ENCODE results near the gene FALEC. TPM values are rescaled to one million over a fixed set of nuclear protein-coding genes. Genes with fewer than 3 reads are reported as not detected.

Gene FALEC
- not detected for polyA plus RNA-seq (2012; ENCODE audit: insufficient read depth, insufficient read length)

DNA sequence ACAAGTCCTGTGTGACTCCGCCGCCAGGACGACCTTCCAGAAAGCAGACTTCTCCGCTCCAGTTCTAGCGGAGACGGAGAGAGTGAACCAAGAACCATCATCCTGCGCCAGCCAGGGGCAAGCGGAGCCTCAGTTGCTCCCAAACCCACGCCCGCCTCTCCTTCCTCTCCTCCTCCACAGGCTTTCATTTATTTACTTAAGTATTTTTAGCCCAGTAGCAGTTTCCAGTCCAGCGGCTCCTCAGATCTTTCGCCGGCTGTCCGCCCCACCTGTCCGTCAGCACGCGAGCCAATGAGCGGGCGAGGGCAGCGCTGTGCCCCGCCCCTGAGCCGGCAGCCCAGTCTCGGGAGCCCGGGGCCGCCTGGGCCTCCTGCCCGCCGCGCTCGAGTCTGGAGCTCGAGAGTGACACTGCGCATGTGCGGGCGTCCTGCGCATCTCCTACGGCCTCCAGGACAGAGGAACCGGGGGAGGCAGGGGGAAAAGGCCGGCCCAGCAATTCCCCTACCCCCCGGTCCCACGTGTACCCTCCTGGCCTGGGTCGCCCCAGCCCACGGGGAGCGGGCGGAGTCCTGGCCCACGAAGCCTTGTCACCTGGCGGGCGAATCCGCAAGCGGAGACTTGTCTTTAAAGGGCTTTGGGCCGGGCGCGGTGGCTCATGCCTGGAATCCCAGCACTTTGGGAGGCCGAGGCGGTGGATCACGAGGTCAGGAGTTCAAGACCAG is at the start of gene FALEC:
Gene FALEC (plus strand): TSS at position 425 of the 722 bp plus-strand sequence.
- peak within 1 kb of the TSS; percentile 69 for H3K4me3 ChIP-seq (ENCODE audit: low read length)
- DNase-seq (ENCODE audit: low read depth, low spot score): peak; percentile 78

GRCh38 chr1:150466964-150467363 is 48.6 kb upstream of the FALEC start:
- no peak for DNase-seq (ENCODE audit: low read depth, low spot score)
- no peak overlapping the region for H3K4me3 ChIP-seq (ENCODE audit: low read length)

GRCh38 chr1:150469291-150469690 is 46.3 kb upstream of the FALEC start:
- no peak for DNase-seq (ENCODE audit: low read depth, low spot score)
- H3K4me3 ChIP-seq (ENCODE audit: low read length): no peak overlapping the region

DNA sequence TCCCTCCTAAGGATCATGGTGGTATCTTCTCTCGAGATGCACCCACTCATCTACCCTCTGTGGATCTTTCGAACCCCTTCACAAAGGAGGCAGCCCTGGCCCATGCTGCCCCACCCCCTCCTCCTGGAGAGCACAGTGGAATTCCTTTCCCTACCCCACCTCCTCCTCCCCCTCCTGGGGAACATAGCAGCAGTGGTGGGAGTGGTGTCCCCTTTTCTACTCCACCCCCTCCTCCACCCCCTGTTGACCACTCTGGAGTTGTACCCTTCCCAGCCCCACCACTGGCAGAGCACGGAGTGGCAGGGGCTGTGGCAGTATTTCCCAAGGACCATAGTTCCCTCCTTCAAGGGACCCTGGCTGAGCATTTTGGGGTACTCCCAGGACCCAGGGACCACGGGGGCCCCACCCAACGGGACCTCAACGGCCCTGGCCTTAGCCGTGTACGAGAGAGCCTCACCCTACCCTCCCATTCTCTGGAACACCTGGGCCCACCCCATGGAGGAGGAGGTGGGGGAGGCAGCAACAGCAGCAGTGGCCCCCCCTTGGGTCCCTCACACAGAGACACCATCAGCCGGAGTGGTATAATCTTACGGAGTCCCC is 42.9 kb upstream of the FALEC start:
- H3K4me3 ChIP-seq (ENCODE audit: low read length): no peak overlapping the region
- DNase-seq (ENCODE audit: low read depth, low spot score): no peak

- H3K4me3 ChIP-seq (ENCODE audit: low read length): no peak overlapping the region
- no peak for DNase-seq (ENCODE audit: low read depth, low spot score)
Measured at GRCh38 chr1:150473659-150474058, 41.9 kb upstream of the FALEC start.

DNA sequence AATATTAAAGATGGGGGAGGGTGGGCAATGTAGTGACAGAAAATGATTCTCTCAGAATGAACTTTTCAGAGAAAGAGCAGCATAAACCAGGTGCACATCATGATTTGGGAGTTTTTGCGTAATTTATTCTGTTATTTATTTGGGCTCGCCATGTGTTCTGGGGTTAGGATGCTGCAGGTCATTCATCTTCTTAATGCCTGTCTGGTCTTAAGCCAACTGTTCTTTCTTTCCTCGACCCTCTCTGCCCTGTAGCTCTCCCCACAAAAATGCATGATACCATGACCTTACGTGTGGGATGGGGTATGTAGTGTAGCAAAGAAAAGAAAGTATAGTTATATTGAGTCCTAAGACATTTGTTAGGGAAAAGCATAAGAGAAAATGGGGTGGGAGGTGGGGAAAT is 40.7 kb upstream of the FALEC start:
- H3K4me3 ChIP-seq (ENCODE audit: low read length): no peak overlapping the region
- DNase-seq (ENCODE audit: low read depth, low spot score): no peak

- DNase-seq (ENCODE audit: low read depth, low spot score): no peak
- no peak overlapping the region for H3K4me3 ChIP-seq (ENCODE audit: low read length)
Measured at GRCh38 chr1:150476754-150477153, 38.8 kb upstream of the FALEC start.

- no peak overlapping the region for H3K4me3 ChIP-seq (ENCODE audit: low read length)
- DNase-seq (ENCODE audit: low read depth, low spot score): no peak
Measured at GRCh38 chr1:150477320-150477719, 38.2 kb upstream of the FALEC start.

GRCh38 chr1:150477733-150478132 is 37.8 kb upstream of the FALEC start:
- H3K4me3 ChIP-seq (ENCODE audit: low read length): no peak overlapping the region
- no peak for DNase-seq (ENCODE audit: low read depth, low spot score)

GRCh38 chr1:150479370-150479769 is 36.2 kb upstream of the FALEC start:
- DNase-seq (ENCODE audit: low read depth, low spot score): no peak
- no peak overlapping the region for H3K4me3 ChIP-seq (ENCODE audit: low read length)

DNA sequence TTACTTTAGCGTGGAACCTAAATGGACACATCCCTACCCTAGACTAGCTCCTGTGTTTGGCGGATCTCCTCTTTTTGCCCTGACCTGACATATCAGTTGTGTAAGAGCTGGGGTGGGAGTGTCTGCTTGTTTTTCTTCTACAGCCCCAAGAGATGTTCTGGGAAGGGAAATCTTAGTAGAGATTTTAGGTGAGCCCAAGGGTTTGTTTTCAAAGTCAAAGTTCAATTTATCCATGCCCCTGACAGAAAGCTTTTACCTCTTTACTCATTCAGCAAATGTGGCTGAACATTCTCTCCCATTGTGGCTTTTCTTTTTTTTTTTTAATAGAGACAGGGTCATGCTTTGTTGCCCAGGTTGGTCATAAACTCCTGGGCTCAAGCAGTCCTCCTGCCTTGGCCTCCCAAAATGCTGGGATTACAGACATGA is 35.6 kb upstream of the FALEC start:
- H3K4me3 ChIP-seq (ENCODE audit: low read length): no peak overlapping the region
- no peak for DNase-seq (ENCODE audit: low read depth, low spot score)

DNA sequence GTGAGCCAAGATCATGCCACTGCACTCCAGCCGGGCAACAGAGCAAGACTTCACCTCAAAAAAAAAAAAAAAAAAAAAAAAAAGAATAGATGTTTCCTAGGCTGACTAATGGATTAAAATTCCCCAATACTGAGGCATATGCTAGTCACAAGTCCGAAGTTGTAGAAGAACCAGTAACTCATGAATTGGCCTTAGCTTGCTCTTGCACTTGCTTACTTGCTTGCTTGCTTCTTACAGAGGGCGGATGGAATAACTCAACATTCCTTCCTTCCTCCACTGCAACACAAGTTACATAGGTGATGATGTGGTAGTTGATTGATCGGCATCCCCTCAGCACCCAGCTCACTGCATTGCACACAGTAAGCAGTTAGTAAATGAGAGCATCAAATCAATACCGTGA is 31.1 kb upstream of the FALEC start:
- H3K4me3 ChIP-seq (ENCODE audit: low read length): no peak overlapping the region
- no peak for DNase-seq (ENCODE audit: low read depth, low spot score)

DNA sequence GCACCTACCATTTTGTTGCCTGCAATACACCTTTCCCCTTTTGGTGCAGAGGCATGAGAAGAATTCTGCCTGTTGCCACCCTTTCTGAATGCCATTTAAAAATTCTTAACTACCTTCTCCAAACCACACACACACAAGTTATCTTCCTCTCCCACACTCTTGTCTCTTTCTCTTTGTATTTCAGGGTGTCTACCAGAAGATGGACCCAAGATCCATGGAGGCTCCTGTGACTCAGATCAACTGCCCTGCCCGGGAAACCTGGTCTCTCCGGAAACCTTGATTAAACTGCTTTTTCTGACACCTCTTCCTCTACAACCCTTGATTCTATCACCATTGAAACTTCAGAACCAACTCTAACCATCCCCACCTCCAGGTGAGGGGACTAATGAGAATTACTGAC is 30.7 kb upstream of the FALEC start:
- no peak for DNase-seq (ENCODE audit: low read depth, low spot score)

GRCh38 chr1:150486966-150487762 is 28.4 kb upstream of the FALEC start, which contains the start of gene TARS2:
TARS2 (plus strand) TSS chr1:150487419; CDS start chr1:150487451, 32 bp downstream.
- peak; percentile 98 for DNase-seq (ENCODE audit: low read depth, low spot score)
- H3K4me3 ChIP-seq (ENCODE audit: low read length): peak within 1 kb of the TSS; percentile 84

More for the DNA sequence above, 30.7 kb upstream of the FALEC start:
- H3K4me3 ChIP-seq (ENCODE audit: low read length): no peak overlapping the region

GRCh38 chr1:150487763-150488115 is 27.8 kb upstream of the FALEC start:
- DNase-seq (ENCODE audit: low read depth, low spot score): no peak
- peak overlapping the region; percentile 84 for H3K4me3 ChIP-seq (ENCODE audit: low read length)

GRCh38 chr1:150493175-150493574 is 22.4 kb upstream of the FALEC start:
- no peak for DNase-seq (ENCODE audit: low read depth, low spot score)
- H3K4me3 ChIP-seq (ENCODE audit: low read length): no peak overlapping the region

DNA sequence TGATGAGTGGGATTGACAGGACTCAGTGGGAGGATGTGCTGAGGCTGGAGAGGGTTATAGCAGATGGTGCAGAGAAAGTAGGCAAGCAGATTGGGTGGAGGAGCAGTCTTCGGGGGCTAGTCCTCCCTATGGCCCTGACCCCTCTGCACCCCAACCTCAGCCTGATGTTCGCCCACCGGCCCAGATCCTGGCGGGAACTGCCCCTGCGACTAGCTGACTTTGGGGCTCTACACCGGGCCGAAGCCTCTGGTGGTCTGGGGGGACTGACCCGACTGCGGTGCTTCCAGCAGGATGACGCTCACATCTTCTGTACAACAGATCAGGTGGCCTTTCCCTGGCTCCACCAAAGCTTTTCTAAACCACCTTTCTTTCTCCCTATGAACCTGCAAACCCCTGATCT is 17.2 kb upstream of the FALEC start:
- DNase-seq (ENCODE audit: low read depth, low spot score): no peak
- no peak overlapping the region for H3K4me3 ChIP-seq (ENCODE audit: low read length)

GRCh38 chr1:150505431-150505830 is 10.1 kb upstream of the FALEC start:
- no peak overlapping the region for H3K4me3 ChIP-seq (ENCODE audit: low read length)
- DNase-seq (ENCODE audit: low read depth, low spot score): no peak

- H3K4me3 ChIP-seq (ENCODE audit: low read length): no peak within 1 kb of the TSS
- DNase-seq (ENCODE audit: low read depth, low spot score): no peak
Measured at GRCh38 chr1:150507912-150508864, 7.4 kb upstream of the FALEC start, which contains the start of gene ECM1. ECM1 (plus strand) TSS chr1:150508109; CDS start chr1:150508210, 101 bp downstream.

Data from Jurkat, Clone E6-1 (cell line).